PC-9 (cell line): ENCODE results near the gene RTN4R.

Source experiments
- CTCF ChIP-seq: fragments of 200-600 bp; sonication (generic); conservative IDR thresholded peaks from 2 replicates; pipeline ENCODE4 v1.6.1; 2017; ENCODE audit warnings: mixed run types, antibody characterized with exemption, mild to moderate bottlenecking, moderate library complexity
- EZH2 ChIP-seq: fragments of 200-600 bp; sonication (generic); IDR thresholded peaks from 2 replicates; pipeline ENCODE4 v1.8.0; 2017; ENCODE audit warnings: antibody characterized with exemption, low read depth

GRCh38 chr22:20247608-20248171 is 20.4 kb downstream of the RTN4R start:
- no peak for TF ChIP-seq CTCF
- TF ChIP-seq EZH2: no peak
